Measurements from ENCODE around the gene FXN. TPM values are rescaled to one million over a fixed set of nuclear protein-coding genes. Genes with fewer than 3 reads are reported as not detected.

FXN gene
- total and polyA plus RNA-seq, 12 donors, result 7.8 to 41.8 (median 35.0) TPM

- Histone ChIP-seq H3K27ac (peak overlapping the region; percentile 55 to 96 (median 90)), H3K36me3 (no peaks in the 10 kb centered on the region), H3K9me3 (no peaks in the 10 kb centered on the region), H3K4me3 (peak overlapping the region; percentile 65 to 91 (median 86)), H3K4me1 (peaks cover 4 to 20% (median 14%) of the 10 kb centered on the region in 9 donors), H3K27me3 (no peaks in the 10 kb centered on the region)
- intact Hi-C loops (cut with DNase I), result loop anchor here in 7 of 10 donors (5.0 kb wide), 5 partner anchors 35 to 70 kb away; partner anchors contain the start of gene TJP2 (in 2 of the 7)
- WGBS, 2 donors, result 0 to 1% methylated on average over 28 of the region's 28 CpGs
- no peak for TF ChIP-seq CTCF (IDR thresholded peaks at IDR 0.05)
- ATAC-seq (peak; percentile 80 to 89 (median 87)), DNase-seq (peak; percentile 73 to 75)
Measured at GRCh38 chr9:69122082-69122548, 86.6 kb downstream of the FXN start.

DNA sequence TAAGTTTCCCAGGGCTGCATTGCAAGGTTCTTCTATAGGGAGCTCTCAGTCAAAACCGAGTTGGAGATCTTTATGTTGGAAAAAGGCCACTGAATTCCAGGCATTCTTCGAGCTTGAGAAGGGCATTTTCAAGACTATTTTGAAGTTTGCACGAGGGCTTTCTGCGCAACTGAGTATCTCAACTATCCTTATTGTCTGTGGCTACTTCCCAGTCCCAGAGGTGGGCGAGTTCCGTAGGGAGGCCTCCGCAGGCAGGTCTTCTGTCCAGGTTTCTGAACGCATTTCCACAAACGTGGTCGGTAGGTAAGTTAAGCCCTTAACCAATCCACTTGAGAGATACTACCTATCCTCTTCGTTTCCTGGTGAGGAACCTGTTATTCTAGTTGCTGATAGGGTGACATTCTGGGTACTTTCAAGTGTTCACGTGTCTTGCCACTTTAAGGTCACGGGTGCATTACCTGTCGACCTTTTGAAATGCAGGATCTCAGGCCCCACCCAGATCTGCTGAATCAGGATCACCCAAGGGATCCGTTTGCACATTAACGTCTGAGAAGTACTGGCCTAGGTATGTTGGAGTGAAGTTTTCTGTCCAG is 87.1 kb downstream of the FXN start:
- Histone ChIP-seq H3K27ac (peak overlapping the region; percentile 55 to 96 (median 90)), H3K9me3 (no peaks in the 10 kb centered on the region), H3K4me1 (peaks cover 4 to 20% (median 14%) of the 10 kb centered on the region in 9 donors), H3K4me3 (peak overlapping the region; percentile 65 to 91 (median 86)), H3K36me3 (no peaks in the 10 kb centered on the region), H3K27me3 (no peaks in the 10 kb centered on the region)
- intact Hi-C loops (cut with DNase I), result loop anchor here in 7 of 10 donors (5.0 kb wide), 5 partner anchors 35 to 70 kb away; partner anchors contain the start of gene TJP2 (in 2 of the 7)
- 29 to 32% methylated on average over 16 of the region's 16 CpGs for WGBS, 2 donors
- peak in 1 of 2 donors; percentile 3 for DNase-seq
- ATAC-seq, result peak in 5 of 8 donors; percentile 5 to 28 (median 12)
- TF ChIP-seq CTCF (IDR thresholded peaks at IDR 0.05), result no peak

GRCh38 chr9:69130456-69131441 is 95.2 kb downstream of the FXN start:
- Histone ChIP-seq H3K4me1 (peaks cover 11 to 59% (median 35%) of the 10 kb centered on the region in 9 donors), H3K27ac (peak overlapping the region; percentile 0 to 88 (median 75)), H3K36me3 (no peaks in the 10 kb centered on the region), H3K27me3 (no peaks in the 10 kb centered on the region), H3K4me3 (no peak overlapping the region), H3K9me3 (no peaks in the 10 kb centered on the region)
- 50 to 55% methylated on average over 16 of the region's 16 CpGs for WGBS, 2 donors
- DNase-seq, result peak in 1 of 2 donors; percentile 61
- intact Hi-C loops (cut with DNase I), result loop anchor here in 5 of 10 donors (5.0 to 10.0 kb wide), 4 partner anchors 42 to 62 kb away; partner anchors contain the start of gene TJP2 (in 2 of the 5)
- no peak for TF ChIP-seq CTCF (IDR thresholded peaks at IDR 0.05)
- ATAC-seq, result peak; percentile 44 to 85 (median 84)

GRCh38 chr9:69131682-69132081 is 96.1 kb downstream of the FXN start:
- H3K4me3 ChIP-seq, result no peak overlapping the region
- H3K4me1 ChIP-seq, result peaks cover 11 to 68% (median 35%) of the 10 kb centered on the region in 9 donors
- WGBS, 2 donors, result 69 to 71% methylated on average over 1 of the region's 1 CpG
- DNase-seq (peak in 1 of 2 donors; percentile 3), ATAC-seq (peak; percentile 28 to 79 (median 40))
- TF ChIP-seq CTCF (IDR thresholded peaks at IDR 0.05), result no peak
- H3K27me3 ChIP-seq, result no peaks in the 10 kb centered on the region
- intact Hi-C loops (cut with DNase I), result loop anchor here in 5 of 10 donors (5.0 to 10.0 kb wide), 4 partner anchors 41 to 61 kb away; partner anchors contain the start of gene TJP2 (in 2 of the 5)
- no peaks in the 10 kb centered on the region for H3K36me3 ChIP-seq
- H3K9me3 ChIP-seq, result no peaks in the 10 kb centered on the region
- peak overlapping the region in 9 of 10 donors; percentile 39 to 88 (median 76) for H3K27ac ChIP-seq
